Peyer's patch (tissue), 4 donors: Measurements from ENCODE around the gene LRIT2.

ENCODE experiments used
- POLR2A ChIP-seq, 2 donors: fragments of 450-650 bp; IDR thresholded peaks; one replicate each; pipeline ENCODE4 v1.5.1; 2017; ENCODE audit warnings: antibody characterized with exemption in 2 of 2, mild to moderate bottlenecking in 2 of 2, moderate library complexity in 2 of 2
- TF ChIP-seq, protein P1 (sequence below), 6 experiments: fragments of 450-650 bp in 4 of 6; fragments of 200-600 bp in 2 of 6; sonication (generic) in 1 of 6; IDR thresholded peaks; one replicate each; pipeline ENCODE4 v1.5.1; 2017 to 2019; ENCODE audit warnings: antibody characterized with exemption in 6 of 6, mild to moderate bottlenecking in 3 of 6, moderate library complexity in 1 of 6

- TF ChIP-seq POLR2A (IDR thresholded peaks at IDR 0.05) = no peak
- TF ChIP-seq, protein P1, sequence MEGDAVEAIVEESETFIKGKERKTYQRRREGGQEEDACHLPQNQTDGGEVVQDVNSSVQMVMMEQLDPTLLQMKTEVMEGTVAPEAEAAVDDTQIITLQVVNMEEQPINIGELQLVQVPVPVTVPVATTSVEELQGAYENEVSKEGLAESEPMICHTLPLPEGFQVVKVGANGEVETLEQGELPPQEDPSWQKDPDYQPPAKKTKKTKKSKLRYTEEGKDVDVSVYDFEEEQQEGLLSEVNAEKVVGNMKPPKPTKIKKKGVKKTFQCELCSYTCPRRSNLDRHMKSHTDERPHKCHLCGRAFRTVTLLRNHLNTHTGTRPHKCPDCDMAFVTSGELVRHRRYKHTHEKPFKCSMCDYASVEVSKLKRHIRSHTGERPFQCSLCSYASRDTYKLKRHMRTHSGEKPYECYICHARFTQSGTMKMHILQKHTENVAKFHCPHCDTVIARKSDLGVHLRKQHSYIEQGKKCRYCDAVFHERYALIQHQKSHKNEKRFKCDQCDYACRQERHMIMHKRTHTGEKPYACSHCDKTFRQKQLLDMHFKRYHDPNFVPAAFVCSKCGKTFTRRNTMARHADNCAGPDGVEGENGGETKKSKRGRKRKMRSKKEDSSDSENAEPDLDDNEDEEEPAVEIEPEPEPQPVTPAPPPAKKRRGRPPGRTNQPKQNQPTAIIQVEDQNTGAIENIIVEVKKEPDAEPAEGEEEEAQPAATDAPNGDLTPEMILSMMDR (IDR thresholded peaks at IDR 0.05) = peak in 5 of 6 experiments; percentile 16 to 91 (median 82)
Measured at GRCh38 chr10:84205049-84205852, 20.1 kb downstream of the LRIT2 start.
